Spinal cord (tissue), 10 donors: Measurements from ENCODE around the gene HYAL1. TPM values are rescaled to one million over a fixed set of nuclear protein-coding genes. Genes with fewer than 3 reads are reported as not detected.
"Not testable (repeated sequence)": the region's sequence is repeated elsewhere in the genome, so short reads cannot be mapped to it uniquely, and the experiment has no call there.

Experiments
- DNase-seq, 6 donors: peaks; one replicate each; pipeline versions ENCODE4 v3.0.0 to v3.0.0-alpha.2; 2013 to 2015; ENCODE audit warnings: low spot score in 6 of 6, low read depth in 4 of 6
- H3K27ac ChIP-seq: one replicate; pipeline ENCODE4 v1.5.1; 2013; ENCODE audit warnings: low read depth, low read length, control low read depth
- H3K27me3 ChIP-seq: one replicate; pipeline ENCODE4 v1.6.1; 2013; ENCODE audit warnings: low read length; ENCODE audit not compliant: control insufficient read depth, insufficient read depth
- H3K36me3 ChIP-seq: one replicate; pipeline ENCODE4 v1.6.1; 2013; ENCODE audit warnings: low read length; ENCODE audit not compliant: control insufficient read depth, insufficient read depth
- H3K4me1 ChIP-seq: one replicate; pipeline ENCODE4 v1.6.1; 2013; ENCODE audit warnings: low read length; ENCODE audit not compliant: control insufficient read depth, insufficient read depth
- H3K4me3 ChIP-seq: one replicate; pipeline ENCODE4 v1.5.1; 2013; ENCODE audit warnings: low read depth, low read length, control low read depth
- H3K9me3 ChIP-seq: one replicate; pipeline ENCODE4 v1.6.1; 2013; ENCODE audit warnings: low read length; ENCODE audit not compliant: control insufficient read depth, insufficient read depth
- WGBS: methylation state at CpG from one replicate; pipeline ENCODE4 v1.1.5; 2013; ENCODE audit warnings: missing lambda C conversion rate; ENCODE audit not compliant: insufficient coverage; 5-methylcytosine and 5-hydroxymethylcytosine counted together
- polyA plus RNA-seq, 2 donors: library from polyadenylated mRNA; unstranded; fragments of 120-200 nt; gene quantifications; one replicate each; pipeline ENCODE4 v1.2.1, GENCODE V29; 2013; ENCODE audit not compliant: insufficient read length in 2 of 2
- total RNA-seq, 2 donors: library from RNA; depleted of rRNA in 1 of 2; stranded (reverse); fragments of 120-200 nt in 1 of 2; fragments of >200 nt in 1 of 2; gene quantifications; one replicate each; pipeline versions ENCODE4 v1.2.3 to v1.2.4, GENCODE V29; 2013 to 2014
- donor health status: healthy.

HYAL1 gene
- total and polyA plus RNA-seq, 4 donors: 0.69 to 4.1 (median 2.3) TPM

- peak in 4 of 6 donors; percentile 40 to 93 (median 71) for DNase-seq
- Histone ChIP-seq H3K4me1 (peaks cover 97% of the 10 kb centered on the region), H3K9me3 (no peaks in the 10 kb centered on the region), H3K36me3 (peaks cover 4% of the 10 kb centered on the region), H3K4me3 (no peak overlapping the region), H3K27ac (peak overlapping the region; percentile 95), H3K27me3 (no peaks in the 10 kb centered on the region)
- no CpG with 5 or more reads among the region's 7 CpGs for WGBS
Measured at GRCh38 chr3:50264383-50264963, 38.9 kb downstream of the HYAL1 start.

- WGBS: 46% methylated on average over 3 of the region's 6 CpGs
- H3K9me3 ChIP-seq: no peaks in the 10 kb centered on the region
- peak overlapping the region; percentile 95 for H3K27ac ChIP-seq
- H3K4me3 ChIP-seq: no peak overlapping the region
- no peaks in the 10 kb centered on the region for H3K27me3 ChIP-seq
- peaks cover 97% of the 10 kb centered on the region for H3K4me1 ChIP-seq
- H3K36me3 ChIP-seq: peaks cover 11% of the 10 kb centered on the region
- DNase-seq: no peak
Measured at GRCh38 chr3:50263478-50264382, 39.6 kb downstream of the HYAL1 start.

GRCh38 chr3:50262778-50263177 lies 40.6 kb downstream of the HYAL1 start:
- Histone ChIP-seq H3K9me3 (no peaks in the 10 kb centered on the region), H3K36me3 (peaks cover 21% of the 10 kb centered on the region), H3K27ac (peak overlapping the region; percentile 95), H3K4me1 (peaks cover 98% of the 10 kb centered on the region), H3K4me3 (no peak overlapping the region), H3K27me3 (no peaks in the 10 kb centered on the region)
- 85% methylated on average over 7 of the region's 7 CpGs for WGBS
- no peak for DNase-seq

- not testable (repeated sequence) for H3K27ac ChIP-seq
- H3K4me1 ChIP-seq: peaks cover 98% of the 10 kb centered on the region
- 100% methylated on average over 2 of the region's 4 CpGs for WGBS
Measured at GRCh38 chr3:50262200-50262599, 41.2 kb downstream of the HYAL1 start.

GRCh38 chr3:50261505-50261904 lies 41.9 kb downstream of the HYAL1 start:
- no peak for DNase-seq
- WGBS: 43% methylated on average over 1 of the region's 2 CpGs
- Histone ChIP-seq H3K9me3 (no peaks in the 10 kb centered on the region), H3K27me3 (no peaks in the 10 kb centered on the region), H3K4me3 (peak overlapping the region; percentile 9), H3K36me3 (peaks cover 34% of the 10 kb centered on the region), H3K4me1 (peaks cover 94% of the 10 kb centered on the region), H3K27ac (peak overlapping the region; percentile 99)

More at GRCh38 chr3:50262200-50262599, 41.2 kb downstream of the HYAL1 start:
- H3K27me3 ChIP-seq, DNase-seq, H3K4me3 ChIP-seq, H3K9me3 ChIP-seq: not testable (repeated sequence)
- H3K36me3 ChIP-seq: peaks cover 27% of the 10 kb centered on the region

- H3K27ac ChIP-seq: peak overlapping the region; percentile 99
- H3K36me3 ChIP-seq: peaks cover 39% of the 10 kb centered on the region
- peak overlapping the region; percentile 50 for H3K4me3 ChIP-seq
- peaks cover 94% of the 10 kb centered on the region for H3K4me1 ChIP-seq
- 40% methylated on average over 5 of the region's 5 CpGs for WGBS
- no peak for DNase-seq
- no peaks in the 10 kb centered on the region for H3K27me3 ChIP-seq
- no peaks in the 10 kb centered on the region for H3K9me3 ChIP-seq
Measured at GRCh38 chr3:50260942-50261441, 42.4 kb downstream of the HYAL1 start.

GRCh38 chr3:50260027-50260941 lies 43.1 kb downstream of the HYAL1 start:
- Histone ChIP-seq H3K36me3 (peaks cover 46% of the 10 kb centered on the region), H3K27ac (peak overlapping the region; percentile 99), H3K27me3 (no peaks in the 10 kb centered on the region), H3K4me3 (peak overlapping the region; percentile 50), H3K4me1 (peaks cover 94% of the 10 kb centered on the region), H3K9me3 (no peaks in the 10 kb centered on the region)
- WGBS: under 1% methylated on average over 69 of the region's 70 CpGs
- DNase-seq: peak in 4 of 6 donors; percentile 84 to 98 (median 92)

- peak in 1 of 6 donors; percentile 31 for DNase-seq
- WGBS: 59% methylated on average over 16 of the region's 18 CpGs
- H3K4me1 ChIP-seq: peaks cover 94% of the 10 kb centered on the region
- H3K36me3 ChIP-seq: peaks cover 53% of the 10 kb centered on the region
- H3K27ac ChIP-seq: peak overlapping the region; percentile 92
- H3K27me3 ChIP-seq: no peaks in the 10 kb centered on the region
- no peaks in the 10 kb centered on the region for H3K9me3 ChIP-seq
- H3K4me3 ChIP-seq: no peak overlapping the region
Measured at GRCh38 chr3:50259432-50260026, 43.8 kb downstream of the HYAL1 start.

GRCh38 chr3:50258979-50259378 lies 44.4 kb downstream of the HYAL1 start:
- 70% methylated on average over 12 of the region's 16 CpGs for WGBS

More at GRCh38 chr3:50258979-50259378, 44.4 kb downstream of the HYAL1 start:
- no peaks in the 10 kb centered on the region for H3K9me3 ChIP-seq
- no peak for DNase-seq
- no peak overlapping the region for H3K4me3 ChIP-seq
- peaks cover 59% of the 10 kb centered on the region for H3K36me3 ChIP-seq
- peaks cover 94% of the 10 kb centered on the region for H3K4me1 ChIP-seq
- H3K27ac ChIP-seq: peak overlapping the region; percentile 92
- H3K27me3 ChIP-seq: no peaks in the 10 kb centered on the region
